OCI-LY7 (cell line): ENCODE results near the gene PLA2G2D. TPM values are rescaled to one million over a fixed set of nuclear protein-coding genes. Genes with fewer than 3 reads are reported as not detected.

Experiments used
- BruUV-seq: library from RNA; stranded (reverse); fragments of 400-500 nt; replicated peaks from 2 replicates; lab custom pipeline; 2021; lab: Mats Ljungman, UMichigan
- CTCF ChIA-PET: fragments of 300-600 bp; sonication (Branson Sonifier 250); formaldehyde crosslinking; loops from one replicate; lab custom pipeline; 2022; ENCODE audit warnings: antibody characterized with exemption; ENCODE audit not compliant: unreplicated experiment; lab: Charles Lee
- POLR2A ChIA-PET: fragments of 300-600 bp; sonication (Branson Sonifier 250); formaldehyde crosslinking; loops from one replicate; lab custom pipeline; 2022; ENCODE audit warnings: antibody characterized with exemption; lab: Charles Lee
- DNase-seq: peaks from one replicate; pipeline ENCODE4 v3.0.0-alpha.2; 2015; ENCODE audit warnings: low spot score
- H2AFZ ChIP-seq: fragments of 200-600 bp; sonication (generic), shearing (Covaris generic); 2 replicates; pipeline ENCODE4 v1.6.1; 2014; ENCODE audit warnings: mild to moderate bottlenecking, antibody characterized with exemption, low read length, moderate library complexity
- H3K27ac ChIP-seq: fragments of 200-600 bp; sonication (generic); 2 replicates; pipeline ENCODE4 v1.5.1; 2014; ENCODE audit warnings: mixed run types, low read depth, mild to moderate bottlenecking, moderate library complexity, low read length, inconsistent platforms; ENCODE audit not compliant: poor library complexity, severe bottlenecking
- H3K36me3 ChIP-seq: fragments of 200-600 bp; sonication (generic); 2 replicates; pipeline ENCODE4 v1.6.1; 2014; ENCODE audit warnings: mild to moderate bottlenecking, antibody characterized with exemption, low read length, moderate library complexity, mixed read lengths; ENCODE audit not compliant: insufficient read depth
- H3K4me1 ChIP-seq: fragments of 200-600 bp; sonication (generic); 2 replicates; pipeline ENCODE4 v1.5.1; 2014; ENCODE audit warnings: mild to moderate bottlenecking, low read length; ENCODE audit not compliant: insufficient read depth, poor library complexity, severe bottlenecking
- H3K4me2 ChIP-seq: fragments of 200-600 bp; sonication (generic); 2 replicates; pipeline ENCODE4 v1.6.1; 2014; ENCODE audit warnings: mild to moderate bottlenecking, low read length
- H3K4me3 ChIP-seq: fragments of 200-600 bp; sonication (generic); 2 replicates; pipeline ENCODE4 v1.5.1; 2014; ENCODE audit warnings: mild to moderate bottlenecking, low read depth, low read length; ENCODE audit not compliant: poor library complexity, severe bottlenecking
- H3K79me2 ChIP-seq: fragments of 200-600 bp; sonication (generic); 2 replicates; pipeline ENCODE4 v1.6.1; 2016; ENCODE audit warnings: low read depth, mild to moderate bottlenecking, low read length, moderate library complexity, mixed read lengths; ENCODE audit not compliant: insufficient read depth
- H3K9me2 ChIP-seq: fragments of 200-600 bp; sonication (generic); 2 replicates; pipeline ENCODE4 v1.6.1; 2016; ENCODE audit warnings: mild to moderate bottlenecking, low read length, mixed read lengths; ENCODE audit not compliant: insufficient read depth
- H3K9me3 ChIP-seq: fragments of 200-600 bp; sonication (generic); 2 replicates; pipeline ENCODE4 v1.6.1; 2014; ENCODE audit warnings: mild to moderate bottlenecking, mixed run types, low read length, mixed read lengths
- H4K20me1 ChIP-seq: fragments of 200-600 bp; sonication (generic); 2 replicates; pipeline ENCODE4 v1.6.1; 2014; ENCODE audit warnings: mild to moderate bottlenecking, antibody characterized with exemption, low read length, moderate library complexity, mixed read lengths; ENCODE audit not compliant: insufficient read depth
- CTCF ChIP-seq: fragments of 200-600 bp; sonication (generic); conservative IDR thresholded peaks from 2 replicates; pipeline ENCODE4 v1.5.1; 2014; ENCODE audit warnings: mild to moderate bottlenecking, antibody characterized with exemption, low read length, moderate library complexity, mixed read lengths
- EZH2phosphoT487 ChIP-seq: fragments of 200-600 bp; sonication (generic); IDR thresholded peaks from 2 replicates; pipeline ENCODE4 v1.6.1; 2018; ENCODE audit warnings: low read depth, borderline replicate concordance, mild to moderate bottlenecking, mixed run types, antibody characterized with exemption, low read length, moderate library complexity, mixed read lengths
- intact Hi-C: fragments of 100-400 bp; cut with micrococcal nuclease; formaldehyde crosslinking; loops from one replicate; pipeline ENCODE4 v1.10.0; 2022; ENCODE audit not compliant: unreplicated experiment
- total RNA-seq, 2 experiments: library from RNA; depleted of rRNA in 1 of 2; stranded (reverse); fragments of >200 nt in 1 of 2; shearing (Covaris generic) in 1 of 2; gene quantifications; 2 replicates each; pipeline ENCODE4 v1.2.3, GENCODE V29; 2014 to 2022

Gene PLA2G2D
- total RNA-seq, 2 experiments from 2014 or later, result not detected

DNA sequence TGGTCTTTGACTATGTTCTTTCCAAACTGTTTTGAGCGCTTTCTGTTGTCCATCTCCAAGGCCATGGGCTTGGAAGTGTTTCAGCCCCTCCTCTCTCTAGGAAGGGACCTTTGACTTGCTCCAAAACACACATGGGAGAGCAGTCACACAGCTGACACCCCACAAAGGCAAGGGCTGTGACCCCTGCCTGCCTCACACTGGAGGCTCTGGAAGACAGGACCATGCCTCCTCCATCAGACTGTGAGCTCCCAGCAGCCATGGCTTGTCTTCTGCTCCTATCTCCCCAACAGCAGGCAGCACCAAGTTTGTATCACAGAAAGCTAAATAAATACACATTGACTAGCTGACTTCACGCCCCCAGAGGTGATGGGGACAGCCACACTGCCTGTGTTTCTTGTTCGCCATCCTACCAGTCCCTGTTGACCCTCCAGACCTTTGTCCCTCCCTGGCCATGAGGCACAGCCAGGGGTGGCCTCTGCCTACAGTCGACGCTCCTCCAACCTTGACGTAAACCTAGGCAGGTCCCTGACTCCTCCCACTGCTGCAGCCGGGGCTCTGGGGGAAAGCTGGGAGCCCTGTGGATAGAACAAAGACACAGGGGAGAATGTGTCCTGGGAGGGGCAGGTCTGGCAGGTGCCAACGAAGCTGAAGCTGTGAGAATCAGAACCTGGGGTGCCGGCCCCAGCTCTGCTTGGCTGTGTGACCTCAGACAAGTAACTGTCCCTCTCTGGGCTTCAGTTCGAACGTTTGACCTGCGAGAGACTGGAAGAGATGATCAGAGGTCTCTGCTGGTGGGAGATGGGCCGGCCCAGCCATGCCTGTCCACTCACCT, 24.6 kb upstream of the PLA2G2D start:
- intact Hi-C loops, result no loop called here
- H3K9me3 ChIP-seq, result no peaks in the 10 kb centered on the region
- no peaks in the 10 kb centered on the region for H3K36me3 ChIP-seq
- TF ChIP-seq EZH2phosphoT487 (no peak), CTCF (no peak)
- ChIA-PET POLR2A (no interaction called here), CTCF (no interaction called here)
- H3K4me1 ChIP-seq, result no peaks in the 10 kb centered on the region
- H4K20me1 ChIP-seq, result no peaks in the 10 kb centered on the region
- no peak overlapping the region for H3K27ac ChIP-seq
- no peaks in the 10 kb centered on the region for H3K9me2 ChIP-seq
- H3K79me2 ChIP-seq, result no peaks in the 10 kb centered on the region
- no TSS peak for BruUV-seq
- no peak overlapping the region for H2AFZ ChIP-seq
- H3K4me2 ChIP-seq, result no peak overlapping the region
- DNase-seq, result no peak
- no peak overlapping the region for H3K4me3 ChIP-seq

- no peaks in the 10 kb centered on the region for H4K20me1 ChIP-seq
- ChIA-PET POLR2A (no interaction called here), CTCF (no interaction called here)
- no peak for TF ChIP-seq EZH2phosphoT487
- TF ChIP-seq CTCF, result no peak
- intact Hi-C loops, result no loop called here
- no peaks in the 10 kb centered on the region for H3K36me3 ChIP-seq
- H3K79me2 ChIP-seq, result no peaks in the 10 kb centered on the region
- BruUV-seq, result no TSS peak
- no peak overlapping the region for H2AFZ ChIP-seq
- H3K9me2 ChIP-seq, result no peaks in the 10 kb centered on the region
- no peak overlapping the region for H3K27ac ChIP-seq
- no peaks in the 10 kb centered on the region for H3K4me1 ChIP-seq
- H3K4me2 ChIP-seq, result no peak overlapping the region
- H3K9me3 ChIP-seq, result no peaks in the 10 kb centered on the region
- DNase-seq, result no peak
- H3K4me3 ChIP-seq, result no peak overlapping the region
Observed at GRCh38 chr1:20143318-20143717, 24.0 kb upstream of the PLA2G2D start.
